Inflammatory macrophage (primary cell): ENCODE results near the gene ABHD16B.
"Not testable (repeated sequence)": the region's sequence is repeated elsewhere in the genome, so short reads cannot be mapped to it uniquely, and the experiment has no call there.

Experiments used
- DNase-seq, 2 donors: peaks; one replicate each; pipeline ENCODE4 v3.0.0-alpha.2; 2020 to 2022

Gene ABHD16B

DNA sequence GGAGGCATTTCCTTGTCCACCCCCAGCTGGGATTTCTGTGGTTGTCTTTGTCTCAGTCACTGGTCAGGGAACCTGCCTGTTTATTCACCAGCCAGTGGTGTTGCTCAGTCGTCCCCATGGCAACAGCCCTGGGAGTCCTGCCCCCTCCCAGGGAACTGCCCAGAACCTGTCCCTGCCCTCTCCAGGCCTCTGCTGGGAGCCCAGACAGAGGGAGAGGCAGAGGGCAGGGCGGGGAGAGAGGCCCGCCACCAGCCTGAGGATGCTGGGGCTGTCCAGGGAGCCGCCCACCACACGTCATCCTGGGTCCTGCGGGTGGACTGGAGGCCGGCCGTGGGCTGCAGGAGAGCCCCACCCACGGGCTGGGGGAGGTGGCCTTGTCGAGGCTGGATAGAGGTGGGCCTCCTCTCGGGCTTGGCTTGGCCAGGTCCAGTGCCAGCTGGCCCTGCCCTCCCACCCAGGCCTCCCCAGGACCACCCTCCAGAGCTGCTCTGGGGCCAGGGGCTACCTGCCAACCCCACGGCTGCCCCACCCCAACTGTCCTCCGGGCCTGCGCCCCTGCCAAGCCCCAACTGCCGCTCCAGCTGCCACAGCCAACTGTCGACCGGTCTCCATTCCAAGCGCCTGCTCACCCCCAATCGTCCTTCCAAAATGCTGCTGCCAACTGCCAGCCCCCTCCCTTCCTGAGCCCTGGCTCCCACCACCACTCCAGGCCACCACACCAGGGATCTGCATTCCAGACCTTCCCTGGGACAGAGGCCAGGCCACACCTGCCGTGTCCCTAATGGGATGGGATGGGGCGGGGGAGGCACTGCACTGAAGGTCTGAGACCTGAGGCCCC, 26.1 kb upstream of the ABHD16B start:
- peak; percentile 50 to 77 for DNase-seq

DNA sequence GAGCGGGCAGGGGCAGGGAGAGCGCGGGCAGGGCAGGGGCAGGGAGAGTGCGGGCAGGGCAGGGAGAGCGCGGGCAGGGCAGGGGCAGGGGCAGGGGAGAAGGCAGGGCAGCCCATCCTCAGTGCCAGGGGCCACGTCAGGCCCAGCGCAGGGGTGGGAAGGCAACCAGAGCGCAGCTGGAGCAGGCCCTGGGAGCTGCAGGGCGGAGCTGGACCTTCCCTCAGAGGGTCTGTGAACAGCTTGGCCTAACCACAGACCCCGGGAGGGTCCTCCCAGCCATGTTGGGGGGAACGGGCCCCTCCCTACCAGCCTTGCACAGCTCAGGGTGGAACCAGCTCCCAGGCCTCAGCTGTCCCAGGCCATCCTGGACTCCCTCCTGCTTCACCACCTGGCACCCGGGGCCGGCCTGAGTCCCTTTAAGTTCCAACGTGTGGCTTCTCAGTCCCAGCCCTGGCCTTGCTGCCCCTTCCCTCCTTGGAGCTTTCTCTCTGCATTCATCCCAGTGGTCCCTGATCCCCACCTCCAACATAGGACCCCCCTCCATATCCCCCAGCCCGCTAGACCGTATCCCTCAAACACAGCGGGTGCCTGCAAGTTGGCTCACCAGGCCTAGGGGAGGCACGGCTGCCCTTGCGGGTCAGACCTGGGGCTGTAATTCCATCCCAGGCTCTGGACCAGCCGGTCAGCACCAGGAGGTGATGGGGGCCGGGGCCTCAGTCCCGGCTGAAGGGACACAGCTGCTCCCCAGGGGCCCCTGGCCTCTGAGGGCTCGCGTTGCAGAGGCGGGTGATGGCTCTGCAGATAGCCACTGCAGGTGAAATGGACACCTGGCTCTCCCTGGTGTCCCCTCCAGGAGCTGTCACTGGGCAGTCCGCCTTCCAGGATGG, 24.6 kb upstream of the ABHD16B start:
- DNase-seq: no peak

DNA sequence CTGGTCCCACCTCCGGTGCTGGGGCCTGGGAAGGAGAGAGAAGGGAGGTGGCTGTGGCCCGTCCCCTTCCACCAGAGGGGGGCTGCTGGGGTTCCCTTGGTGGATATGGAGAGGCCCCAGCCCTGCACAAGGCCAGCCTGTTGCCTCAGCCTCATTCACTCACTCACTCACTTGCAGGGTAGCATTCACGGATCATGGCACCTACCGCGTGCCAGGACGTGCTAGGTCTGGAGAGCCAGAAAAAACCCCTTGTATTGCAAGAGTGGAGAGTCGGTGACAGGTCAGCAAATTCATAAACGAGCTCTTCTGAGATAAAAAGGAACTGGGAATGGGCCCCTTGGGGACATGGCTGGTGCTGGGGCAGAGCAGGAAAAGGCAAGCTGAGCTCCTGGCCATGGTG, 23.8 kb upstream of the ABHD16B start:
- no peak for DNase-seq

DNA sequence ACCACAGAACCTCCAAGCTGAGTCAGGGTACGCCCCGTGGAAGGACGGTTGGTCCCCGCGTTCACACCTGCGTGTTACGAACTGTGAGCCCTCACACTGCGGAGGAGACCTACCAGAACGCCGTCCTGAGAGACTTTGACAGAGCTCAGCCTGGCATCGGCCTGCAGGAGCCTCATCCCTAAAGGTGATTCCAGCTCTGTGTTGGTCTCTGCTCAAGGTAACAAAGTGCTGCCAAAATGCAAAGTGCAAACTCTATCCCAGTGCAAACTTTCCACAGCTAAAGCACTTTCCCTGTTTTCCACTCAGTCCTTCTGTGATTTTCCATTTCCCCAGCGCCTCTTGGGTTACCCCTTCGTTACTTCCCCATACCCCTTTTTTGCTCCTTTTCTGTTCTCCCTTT, 21.7 kb upstream of the ABHD16B start:
- DNase-seq: no peak

DNA sequence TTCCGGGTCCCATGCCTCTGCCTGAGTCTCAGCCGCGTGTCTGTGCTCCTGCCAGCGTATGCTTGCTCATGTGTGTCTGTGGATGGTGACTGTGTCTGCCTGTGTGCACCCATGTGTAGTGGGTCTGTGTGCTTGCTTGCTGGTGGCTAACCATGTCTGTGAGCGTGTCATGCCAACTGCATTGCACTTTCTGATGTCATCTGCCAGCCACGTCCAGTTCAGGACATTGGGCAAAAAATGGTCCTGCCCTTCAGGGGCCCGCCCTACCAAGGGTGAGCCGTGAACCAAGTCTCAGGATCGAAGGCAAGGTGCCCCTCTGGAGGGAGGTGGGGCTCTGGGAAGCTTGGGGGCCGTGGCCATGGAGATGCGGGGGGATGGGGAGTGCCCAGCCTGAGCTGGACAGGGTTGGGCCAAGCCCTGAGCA, 20.9 kb upstream of the ABHD16B start:
- DNase-seq: no peak

DNA sequence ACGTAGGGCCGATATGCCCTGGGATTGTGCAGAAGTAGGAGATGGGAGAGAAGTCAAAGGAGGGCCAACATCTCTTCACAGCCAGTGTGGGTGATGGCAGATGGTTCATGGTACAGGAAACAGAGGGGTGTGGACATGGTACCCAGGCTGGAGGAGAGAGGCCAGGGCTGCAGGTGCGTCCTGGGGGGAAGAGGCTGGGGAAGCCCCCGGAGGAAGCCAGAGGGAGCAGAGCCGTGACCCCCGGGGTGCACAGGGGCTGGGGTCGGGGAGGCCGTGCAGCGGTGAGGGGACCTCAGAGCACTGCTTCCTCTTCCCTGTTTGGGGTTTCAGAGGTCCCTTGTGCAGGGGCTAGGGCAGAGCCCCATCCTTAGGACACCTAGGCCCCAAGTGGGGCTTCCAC, 19.0 kb upstream of the ABHD16B start:
- no peak for DNase-seq

DNA sequence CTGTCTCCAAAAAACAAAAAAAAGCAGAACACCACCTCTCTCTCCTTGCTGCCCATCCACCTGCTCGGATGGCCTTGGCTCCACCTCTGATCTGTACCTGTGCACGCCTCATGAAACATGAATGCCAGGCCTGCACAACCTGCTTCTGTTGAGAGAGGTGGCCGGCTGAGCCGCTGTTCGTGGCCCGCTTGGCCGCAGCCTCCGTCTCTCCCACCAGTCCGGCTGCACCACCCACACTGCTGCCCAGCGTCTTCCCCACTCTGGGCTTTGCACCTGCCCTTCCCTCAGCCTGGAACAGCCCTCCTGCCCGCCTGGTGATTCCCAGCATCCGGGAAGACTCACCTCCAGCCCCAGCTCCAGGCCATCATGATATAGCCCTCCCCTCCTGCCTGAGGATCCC, 18.1 kb upstream of the ABHD16B start:
- no peak for DNase-seq

DNA sequence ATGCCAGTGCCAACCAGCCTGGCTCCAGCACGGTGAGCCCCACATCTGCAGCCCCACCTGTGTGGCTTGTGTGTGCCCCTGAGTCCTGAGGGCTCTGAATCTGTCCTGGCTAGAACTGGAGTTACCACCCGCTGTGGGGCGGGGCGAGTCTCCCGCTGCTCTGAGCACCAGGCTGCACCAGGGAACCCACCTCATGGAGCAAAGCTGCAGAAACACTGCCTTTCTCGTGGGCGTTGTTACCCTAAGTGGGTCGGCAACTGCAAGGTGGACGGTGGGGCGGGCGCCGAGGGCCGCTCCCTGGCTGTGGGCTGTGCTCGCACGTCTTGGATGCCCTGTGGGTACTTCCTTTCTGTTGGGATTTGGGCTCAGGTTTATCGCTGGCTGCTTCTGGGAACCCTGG, 17.5 kb upstream of the ABHD16B start:
- DNase-seq: no peak

DNA sequence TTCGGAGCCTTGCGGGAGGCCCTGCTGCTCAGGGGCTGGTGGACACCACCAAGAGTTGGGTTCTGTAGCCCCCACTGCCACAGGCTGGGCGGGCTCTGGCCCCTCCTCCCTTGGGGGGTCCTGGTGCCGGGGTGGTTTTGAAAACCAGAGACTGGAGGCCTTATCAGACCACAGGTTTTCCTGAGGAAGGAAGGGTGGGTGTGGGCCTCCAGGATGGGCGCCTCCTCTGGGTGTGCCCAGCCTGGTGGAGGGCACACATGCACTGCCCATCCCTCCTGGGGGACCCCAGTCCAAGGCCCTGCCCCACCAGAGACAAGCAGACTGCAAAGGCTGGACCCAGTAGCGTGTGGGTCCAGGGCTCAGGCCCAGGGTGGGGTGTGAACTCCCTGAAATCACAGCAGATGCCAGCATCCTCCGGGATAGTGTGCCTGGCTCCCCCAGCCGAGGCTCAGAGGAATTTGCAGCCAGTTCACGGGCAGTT, 16.7 kb upstream of the ABHD16B start:
- DNase-seq: no peak

DNA sequence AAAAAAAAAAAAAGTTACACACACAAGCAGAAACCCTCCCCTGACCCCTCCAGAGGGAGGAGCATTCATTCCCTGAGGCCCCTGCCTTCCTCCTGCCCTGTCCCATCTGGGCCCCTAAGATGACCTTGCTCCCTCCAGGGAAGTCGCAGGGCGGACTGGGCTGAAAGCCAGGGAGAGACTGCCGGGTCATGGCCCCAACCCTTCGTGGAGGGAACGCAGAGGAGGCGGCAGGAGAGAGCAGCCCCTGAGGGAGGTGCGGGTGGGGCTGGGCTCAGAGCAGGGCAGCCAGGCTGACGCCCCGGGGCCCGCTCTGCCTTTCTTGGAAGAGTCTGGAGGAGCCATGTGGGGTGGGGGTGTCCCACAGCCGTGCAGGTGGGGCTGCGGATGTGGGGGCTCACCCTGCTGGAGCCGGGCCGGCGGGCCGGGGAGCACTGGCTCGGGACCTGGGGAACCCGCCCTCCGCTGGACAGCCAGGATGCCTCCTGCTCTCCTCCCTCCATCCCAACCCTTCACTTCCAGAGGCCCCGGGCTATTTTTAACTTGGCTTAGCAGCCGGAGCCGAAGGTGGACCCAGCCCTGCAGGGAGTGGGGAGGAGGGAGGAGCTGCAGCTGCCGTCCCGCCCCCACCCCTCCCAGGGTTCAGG, 15.0 kb upstream of the ABHD16B start:
- DNase-seq: no peak

DNA sequence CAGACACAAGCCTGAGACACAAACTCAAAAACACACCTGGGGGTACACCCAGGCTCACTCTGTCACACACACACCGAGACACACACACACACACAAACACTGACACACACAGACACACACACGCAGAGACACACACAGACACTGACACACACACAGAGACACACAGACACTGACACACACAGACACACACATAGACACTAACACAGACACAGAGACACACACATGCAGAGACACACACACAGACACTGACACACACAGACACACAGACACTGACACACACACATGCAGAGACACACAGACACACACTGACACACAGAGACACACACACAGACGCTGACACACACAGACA, 14.4 kb upstream of the ABHD16B start:
- DNase-seq: no peak

DNA sequence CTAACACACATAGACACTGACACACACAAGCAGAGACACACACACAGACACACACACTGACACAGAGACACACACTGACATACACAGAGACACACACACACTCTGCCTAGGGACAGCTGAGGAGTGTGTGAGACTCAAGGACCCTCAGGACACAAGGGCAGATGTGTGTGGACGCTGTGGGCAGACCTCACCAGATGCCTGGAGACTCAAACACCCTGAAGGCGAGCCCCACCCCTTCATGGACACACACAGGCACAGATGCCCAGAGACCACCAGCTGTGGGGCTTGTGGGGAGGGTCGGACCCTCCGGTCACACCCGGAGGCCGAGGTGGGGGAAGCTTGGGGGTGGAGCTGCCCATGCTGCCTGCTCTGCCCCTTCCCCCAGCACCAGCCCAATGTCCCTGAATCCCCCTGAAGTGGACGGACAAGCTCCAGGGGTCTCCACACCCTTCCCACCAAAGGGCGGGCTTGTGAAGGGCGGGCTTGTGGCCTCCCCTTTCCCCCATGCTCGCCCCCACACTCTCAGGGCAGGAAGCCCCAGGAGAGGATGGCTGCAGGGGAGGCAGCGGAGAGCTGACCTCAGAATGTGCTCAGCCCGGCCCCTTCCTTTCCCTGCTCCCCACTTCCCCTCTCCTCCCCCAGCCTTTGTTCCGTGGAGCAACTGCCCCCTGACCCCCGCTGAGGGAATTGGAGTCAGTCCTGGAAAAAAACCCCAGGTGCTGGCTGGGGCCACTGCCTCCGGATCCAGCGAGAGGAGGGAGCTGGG, 13.9 kb upstream of the ABHD16B start:
- DNase-seq: peak in 1 of 2 donors; percentile 52

DNA sequence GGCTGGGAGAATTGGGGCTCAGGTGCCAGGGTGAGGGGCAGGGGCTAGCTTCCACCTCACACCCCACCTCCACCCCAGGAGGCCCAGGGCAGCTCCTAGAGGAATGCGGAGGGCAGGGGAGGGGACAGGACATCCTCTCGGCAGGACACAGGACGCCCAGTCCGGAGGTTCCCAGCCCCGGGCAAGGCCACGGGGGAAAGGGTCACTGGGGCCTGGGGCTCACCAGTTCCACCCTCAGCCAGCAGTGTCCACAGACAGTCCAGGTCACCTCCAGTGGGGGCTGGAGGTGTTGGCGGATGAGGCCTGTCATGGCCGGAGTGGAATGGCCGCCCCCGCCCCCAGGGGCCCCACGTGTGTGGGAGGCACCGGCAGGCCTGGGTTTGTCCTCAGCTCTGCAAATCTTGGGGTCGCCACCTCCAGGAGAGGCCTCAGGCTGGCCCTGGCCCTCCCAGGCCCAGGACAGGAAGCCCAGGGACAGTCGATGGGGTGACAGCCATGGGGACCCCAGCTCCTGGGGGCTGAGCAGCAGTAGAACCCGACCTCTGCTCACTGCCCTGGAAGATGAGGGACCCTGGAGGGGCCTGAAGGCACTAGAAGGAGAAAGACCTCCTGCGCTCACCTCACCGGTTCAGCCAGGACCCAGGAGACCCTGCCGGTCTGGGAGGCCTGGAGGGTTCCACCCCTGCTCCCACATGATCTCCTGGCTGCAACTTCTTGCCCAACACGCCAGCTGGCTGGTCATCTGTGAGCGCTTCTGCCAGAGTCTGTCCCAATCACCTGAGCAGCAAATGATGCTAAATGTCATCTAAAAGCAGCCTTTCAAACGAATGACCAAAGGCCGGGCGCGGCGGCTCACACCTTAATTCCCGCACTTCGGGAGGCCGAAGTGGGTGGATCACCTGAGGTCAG, 13.0 kb upstream of the ABHD16B start:
- peak in 1 of 2 donors; percentile 58 for DNase-seq

DNA sequence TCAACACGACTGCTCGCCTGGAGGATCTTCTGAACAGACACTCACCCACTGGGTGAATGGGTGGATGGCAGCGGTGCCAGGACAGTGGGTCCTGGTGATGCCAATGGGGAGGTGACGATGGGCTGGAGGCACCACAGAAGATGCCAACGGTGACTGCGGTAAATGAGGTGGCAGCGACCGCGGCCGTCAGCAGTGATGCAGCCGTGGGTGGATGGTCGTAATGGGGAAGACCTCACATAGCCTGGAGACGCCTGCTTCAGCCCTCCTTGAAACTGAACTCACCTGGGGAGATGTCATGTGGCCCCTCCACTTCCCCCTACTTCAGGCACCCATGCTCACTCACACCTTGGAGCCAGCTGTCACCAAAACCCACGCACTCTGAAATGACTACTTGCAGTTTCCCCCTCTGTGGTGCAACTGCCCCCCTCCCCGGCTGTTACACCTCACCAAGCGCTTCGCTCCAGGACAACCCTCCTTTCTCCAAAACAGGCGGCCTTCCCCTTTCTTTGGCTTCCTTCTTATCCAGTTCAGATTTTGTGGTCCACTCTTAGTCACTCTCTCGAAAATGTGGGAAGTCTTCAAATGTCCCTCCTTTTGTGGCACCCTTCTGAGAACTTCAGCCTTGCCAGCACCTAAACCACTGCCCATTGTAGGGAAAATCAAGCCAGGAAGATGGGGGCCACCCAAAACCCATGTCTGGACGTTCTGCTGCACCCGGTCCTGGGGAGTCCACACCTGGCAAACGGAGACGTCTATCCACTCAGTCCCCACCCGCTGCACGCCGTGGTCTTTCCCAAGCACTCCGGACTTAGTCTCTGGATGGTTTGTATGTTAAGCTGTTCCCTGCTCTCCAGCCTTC, 10.4 kb upstream of the ABHD16B start:
- peak; percentile 60 to 77 for DNase-seq

DNA sequence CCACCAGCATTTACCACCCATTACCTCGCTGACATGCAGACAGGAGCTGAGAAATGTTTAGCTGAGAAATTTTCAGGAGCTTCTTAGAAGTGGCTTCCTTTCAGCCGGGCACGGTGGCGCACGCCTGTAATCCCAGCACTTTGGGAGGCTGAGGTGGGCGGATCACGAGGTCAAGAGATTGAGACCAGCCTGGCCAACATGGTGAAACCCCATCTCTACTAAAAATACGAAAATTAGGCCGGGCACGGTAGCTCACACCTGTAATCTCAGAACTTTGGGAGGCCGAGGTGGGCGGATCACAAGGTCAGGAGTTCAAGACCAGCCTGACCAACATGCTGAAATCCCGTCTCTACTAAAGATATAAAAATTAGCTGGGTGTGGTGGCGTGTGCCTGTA, 9.8 kb upstream of the ABHD16B start:
- not testable (repeated sequence) for DNase-seq

DNA sequence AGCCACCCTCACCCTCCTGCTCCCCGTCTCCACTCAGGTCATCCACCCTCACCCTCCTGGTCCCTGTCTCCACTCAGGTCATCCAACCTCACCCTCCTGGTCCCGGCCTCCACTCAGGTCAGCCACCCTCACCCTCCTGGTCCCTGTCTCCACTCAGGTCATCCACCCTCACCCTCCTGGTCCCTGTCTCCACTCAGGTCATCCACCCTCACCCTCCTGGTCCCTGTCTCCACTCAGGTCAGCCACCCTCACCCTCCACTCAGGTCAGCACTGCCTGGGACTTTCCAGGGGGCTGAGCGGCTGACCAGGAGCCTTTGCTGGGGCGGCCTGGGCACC, 7.6 kb upstream of the ABHD16B start:
- not testable (repeated sequence) for DNase-seq

DNA sequence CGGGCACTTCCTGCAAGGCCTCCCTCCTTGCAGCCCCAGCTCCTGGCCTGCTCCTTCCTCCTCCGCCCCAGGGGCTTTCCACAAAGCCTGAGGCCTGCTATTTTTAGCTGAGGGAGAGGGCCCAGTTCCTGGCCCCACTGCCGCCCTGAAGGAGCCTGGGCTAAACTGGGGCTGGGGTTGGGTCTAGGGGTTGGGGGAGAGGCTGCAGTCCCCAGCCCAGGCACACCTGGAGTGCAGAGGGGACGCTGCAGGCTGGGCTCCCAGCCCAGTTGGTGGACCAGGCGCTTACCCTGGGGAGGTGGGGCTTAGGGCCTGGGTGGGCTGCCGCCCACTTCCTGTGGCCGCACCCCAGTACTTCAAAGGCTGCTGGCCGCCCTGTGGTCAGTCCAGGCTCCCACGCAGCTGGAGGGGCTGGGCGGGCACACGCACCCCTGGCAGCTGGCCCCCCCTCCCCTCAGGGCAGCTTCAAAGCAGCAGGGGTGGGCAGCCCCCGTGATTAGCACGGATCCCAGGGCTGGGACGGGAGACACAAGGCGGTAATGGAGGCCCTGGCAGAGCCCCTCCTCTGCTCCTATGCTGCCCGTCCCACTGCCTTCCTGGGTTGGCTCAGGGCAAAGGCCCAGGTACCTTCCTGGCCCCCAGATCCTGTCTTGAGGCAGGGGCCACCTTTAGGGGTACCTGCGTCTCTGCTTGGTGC, 7.1 kb upstream of the ABHD16B start:
- DNase-seq: peak; percentile 53 to 81

DNA sequence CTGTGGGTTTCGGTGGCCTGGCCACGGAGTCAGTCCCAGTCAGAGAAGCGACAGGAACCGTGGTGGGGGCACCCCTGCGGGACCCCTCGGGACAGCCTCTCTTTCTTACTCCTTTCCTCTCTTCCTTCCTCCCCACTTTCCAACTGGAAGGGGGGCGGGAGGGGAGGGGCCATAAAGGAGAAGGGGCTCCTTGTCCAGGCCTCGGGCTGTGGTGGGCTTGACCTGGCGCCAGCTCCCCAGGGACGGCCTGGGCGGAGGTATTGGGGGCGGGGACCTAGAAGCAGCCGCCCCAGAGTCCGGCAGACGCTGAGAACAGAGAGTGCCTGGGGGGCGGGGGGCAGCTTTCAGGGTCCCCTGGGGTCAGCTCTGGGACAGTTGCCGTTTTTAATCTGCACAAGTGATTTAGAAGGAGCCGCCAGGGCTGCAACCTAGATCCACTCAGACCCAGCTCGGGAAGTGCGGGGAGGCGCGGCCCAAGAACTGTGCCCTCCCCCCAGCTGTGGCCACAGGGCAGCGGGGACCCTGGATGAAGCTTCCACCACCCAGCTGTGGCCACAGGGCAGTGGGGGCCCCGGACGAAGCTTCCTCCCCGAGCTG, 6.4 kb upstream of the ABHD16B start:
- no peak for DNase-seq

DNA sequence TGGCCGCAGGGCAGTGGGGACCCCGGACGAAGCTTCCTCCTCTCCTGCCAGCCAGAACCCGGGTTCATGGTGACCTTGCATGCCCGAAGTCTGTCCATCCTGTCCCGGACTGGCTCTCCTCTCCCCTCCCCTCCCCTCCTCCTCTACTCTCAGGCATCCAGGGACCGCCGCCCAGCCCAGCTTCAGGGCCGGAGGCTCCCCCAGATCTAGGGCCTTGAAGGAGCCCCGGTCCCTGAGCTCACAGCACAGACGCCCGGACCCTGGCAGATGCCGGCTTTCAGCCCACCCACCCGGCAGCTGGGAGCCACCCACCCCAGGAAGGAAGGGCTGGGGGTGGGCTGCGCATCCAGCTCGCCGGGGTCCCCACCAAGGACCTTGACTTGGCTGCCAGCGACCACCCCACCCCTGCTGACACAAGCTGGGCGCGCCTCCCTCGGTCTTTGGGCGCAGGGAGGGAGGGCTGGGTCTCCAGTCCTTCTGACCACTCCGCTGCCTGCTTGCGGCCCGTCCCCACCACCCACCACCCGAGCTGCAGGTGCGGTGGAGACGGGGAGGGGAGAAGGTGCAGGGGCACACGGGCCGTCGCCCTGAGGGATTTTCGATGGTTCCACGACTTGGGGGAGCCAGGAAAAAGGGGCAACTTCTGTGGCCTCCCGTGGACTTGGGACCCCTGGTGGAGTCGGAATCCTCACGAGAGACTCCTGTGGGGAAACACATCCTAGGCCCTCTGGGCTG, 5.8 kb upstream of the ABHD16B start:
- no peak for DNase-seq
